ENCODE data around the gene NUDT13. TPM values are rescaled to one million over a fixed set of nuclear protein-coding genes. Genes with fewer than 3 reads are reported as not detected.

The NUDT13 gene
- total and polyA plus RNA-seq, 9 of the 15 experiments (the other 6 are each of a cell fraction or from before 2014, with no cell fraction given): 4.7 to 11.1 (median 5.6) TPM

- no TSS peak for BruUV-seq (replicated peaks)
- FAIRE-seq: no peak
- Histone ChIP-seq H2AFZ (ENCODE audit: low read depth, low read length) (no peak overlapping the region), H3K27ac (ENCODE audit: extremely low read depth, low read depth, low read length) (no peak overlapping the region), H3K9me3 (replicated peaks; ENCODE audit: control insufficient read depth, insufficient read depth, low read depth, low read length) (peaks cover 5% of the 10 kb centered on the region), H3K4me1 (replicated peaks in 1 of 2; ENCODE audit: control insufficient read depth in 2 of 2, insufficient read depth in 2 of 2, low read length in 2 of 2) (no peaks in the 10 kb centered on the region), H3K4me2 (ENCODE audit: insufficient read depth, low read length) (no peak overlapping the region), H3K27me3 (ENCODE audit: control insufficient read depth in 2 of 2, insufficient read depth in 2 of 2, low read length in 2 of 2) (no peaks in the 10 kb centered on the region), H3K79me2 (ENCODE audit: control insufficient read depth, insufficient read depth, low read length) (no peaks in the 10 kb centered on the region; the same call in 2 of the 3 replicates), H3K36me3 (ENCODE audit: control insufficient read depth, insufficient read depth, low read length) (peaks cover 16% of the 10 kb centered on the region; the same call in 1 of the 3 replicates), H4K20me1 (replicated peaks; ENCODE audit: control insufficient read depth, insufficient read depth, low read length) (no peaks in the 10 kb centered on the region), H3K9me1 (ENCODE audit: control insufficient read depth, insufficient read depth, low read length) (no peaks in the 10 kb centered on the region), H3K4me3 (no peak overlapping the region), H3K9ac (ENCODE audit: insufficient read depth in 1 of 2, low read depth in 2 of 2, low read length in 2 of 2) (no peak overlapping the region)
- in situ Hi-C loops (cut with MboI) (no loop called here), intact Hi-C loops (cut with micrococcal nuclease) (no loop called here)
- ChIA-PET CTCF (ENCODE audit: low intra/inter-chr PET ratio) (no interaction called here), POLR2A (interaction anchor here (8.1 kb wide), 1 partner anchor 9 kb away, joined by 112 read pairs; the partner anchor contains the start of gene P4HA1)
- no peak for DNase-seq (ENCODE audit: extremely low read depth in 1 of 4, low spot score in 3 of 4)
- no peak for TF ChIP-seq KHSRP (IDR thresholded peaks at IDR 0.05)
- TF ChIP-seq E2F5 (CRISPR knock-in tag; IDR thresholded peaks at IDR 0.05): no peak
- no peak for TF ChIP-seq ZNF449 (CRISPR knock-in tag; IDR thresholded peaks at IDR 0.05)
- no peak for TF ChIP-seq ZC3H8 (IDR thresholded peaks at IDR 0.05)
- no peak for TF ChIP-seq C11orf30 (IDR thresholded peaks at IDR 0.05; ENCODE audit: low read depth)
- no peak for TF ChIP-seq FUS (optimal IDR thresholded peaks at IDR 0.05; ENCODE audit: low read depth, low read length)
- ATAC-seq: no peak
- 91% methylated on average over 3 of the region's 3 CpGs for whole genome bisulfite sequencing (ENCODE audit: insufficient coverage, low coverage, missing lambda C conversion rate)
These were observed 4.0 kb upstream of the NUDT13 start for GRCh38 chr10:73106301-73106700.

All from K562 (cell line).